SJSA1 (cell line): ENCODE results near the gene KIF1C. TPM values are rescaled to one million over a fixed set of nuclear protein-coding genes. Genes with fewer than 3 reads are reported as not detected.
A peak's percentile ranks its signal among the peaks of the same experiment; 100 is the strongest.
"Not testable (repeated sequence)": the region's sequence is repeated elsewhere in the genome, so short reads cannot be mapped to it uniquely, and the experiment has no call there.

ENCODE experiments used
- DNase-seq, 2 experiments: peaks; one replicate each; pipeline ENCODE4 v3.0.0-alpha.2; 2015 to 2020; ENCODE audit warnings: low spot score in 2 of 2, low read depth in 1 of 2
- H3K27ac ChIP-seq: fragments of 250-450 bp; sonication (Bioruptor Pico); 2 replicates; pipeline ENCODE4 v1.5.1; 2020; ENCODE audit warnings: mild to moderate bottlenecking, moderate library complexity
- H3K27me3 ChIP-seq: fragments of 250-450 bp; sonication (Bioruptor Pico); replicated peaks from 2 replicates; pipeline ENCODE4 v1.5.1; 2020; ENCODE audit warnings: mild to moderate bottlenecking, moderate library complexity
- H3K36me3 ChIP-seq: fragments of 250-450 bp; sonication (Bioruptor Pico); 2 replicates; pipeline ENCODE4 v1.5.1; 2020; ENCODE audit warnings: mild to moderate bottlenecking
- H3K4me1 ChIP-seq: fragments of 250-450 bp; sonication (Bioruptor Pico); replicated peaks from 2 replicates; pipeline ENCODE4 v1.6.1; 2021; ENCODE audit warnings: mild to moderate bottlenecking
- H3K4me3 ChIP-seq: fragments of 250-450 bp; sonication (Bioruptor Pico); 2 replicates; pipeline ENCODE4 v1.5.1; 2020; ENCODE audit warnings: mild to moderate bottlenecking
- H3K9me3 ChIP-seq: fragments of 250-450 bp; sonication (Bioruptor Pico); replicated peaks from 2 replicates; pipeline ENCODE4 v1.5.1; 2020; ENCODE audit warnings: mild to moderate bottlenecking
- total RNA-seq: library from RNA; depleted of rRNA; stranded (reverse); fragments of >200 nt; shearing (Covaris generic); gene quantifications from 2 replicates; pipeline ENCODE4 v1.2.3, GENCODE V29; 2014

KIF1C gene
- total RNA-seq, 1 experiment from 2014 or later: 72.3 TPM

DNA sequence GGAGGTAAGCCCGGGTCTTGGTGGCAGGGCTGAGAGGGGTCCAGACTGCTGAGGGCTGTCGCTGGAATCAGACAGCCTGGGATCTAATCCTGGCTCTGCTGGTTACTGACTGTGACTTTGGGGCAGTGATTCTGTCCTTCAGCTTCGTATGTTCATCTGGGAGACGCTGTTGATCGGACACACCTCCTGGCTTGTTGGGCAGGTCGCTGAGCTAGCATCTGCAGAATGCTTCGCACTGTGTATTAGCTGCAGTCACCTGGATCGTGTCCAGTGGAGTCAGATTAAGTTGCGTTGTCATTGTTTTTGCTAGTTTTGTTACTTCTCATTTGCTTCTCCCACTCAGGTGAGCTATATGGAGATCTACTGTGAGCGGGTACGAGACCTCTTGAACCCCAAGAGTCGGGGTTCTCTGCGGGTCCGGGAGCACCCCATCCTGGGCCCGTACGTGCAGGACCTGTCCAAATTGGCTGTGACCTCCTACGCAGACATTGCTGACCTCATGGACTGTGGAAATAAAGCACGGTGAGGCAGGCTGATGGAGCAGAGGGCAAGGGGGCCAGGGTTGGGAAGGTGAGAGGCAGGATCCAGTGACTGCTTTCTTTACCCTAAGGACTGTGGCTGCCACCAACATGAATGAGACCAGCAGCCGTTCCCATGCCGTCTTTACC, 4.5 kb downstream of the KIF1C start:
- no peak overlapping the region for H3K4me3 ChIP-seq
- peaks cover 92% of the 10 kb centered on the region for H3K36me3 ChIP-seq
- H3K4me1 ChIP-seq: peaks cover 10% of the 10 kb centered on the region
- no peak overlapping the region for H3K27ac ChIP-seq
- H3K9me3 ChIP-seq: no peaks in the 10 kb centered on the region
- H3K27me3 ChIP-seq: no peaks in the 10 kb centered on the region
- no peak for DNase-seq

DNA sequence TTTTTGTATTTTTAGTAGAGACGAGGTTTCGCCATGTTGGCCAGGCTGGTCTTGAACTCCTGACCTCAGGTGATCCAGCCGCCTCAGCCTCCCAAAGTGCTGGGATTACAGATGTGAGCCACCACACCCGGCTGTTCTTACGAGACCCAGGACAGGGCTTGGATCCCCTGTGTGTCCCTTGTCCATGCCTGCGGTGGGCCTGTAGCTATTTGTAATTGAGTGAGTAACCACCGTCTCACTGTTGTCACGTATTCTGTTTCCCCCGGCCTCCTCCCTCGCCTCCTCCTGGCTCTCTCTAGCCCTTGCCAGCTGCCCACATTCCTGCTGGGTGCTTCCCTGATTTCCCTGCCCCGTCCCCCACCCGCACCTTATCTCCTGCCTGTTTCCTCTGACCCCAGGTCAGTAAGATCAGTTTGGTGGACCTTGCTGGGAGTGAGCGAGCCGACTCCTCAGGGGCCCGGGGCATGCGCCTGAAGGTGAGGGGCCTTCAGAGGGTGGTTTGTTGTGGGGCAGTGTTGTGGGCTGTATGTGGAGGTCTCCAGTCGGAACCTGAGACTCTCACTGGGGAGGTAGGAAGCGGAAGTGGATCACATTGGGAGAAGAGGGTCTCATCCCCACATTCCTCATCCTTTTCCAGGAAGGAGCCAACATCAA, 5.6 kb downstream of the KIF1C start:
- no peak for DNase-seq
- Histone ChIP-seq H3K36me3 (peaks cover 98% of the 10 kb centered on the region), H3K27ac (no peak overlapping the region), H3K9me3 (no peaks in the 10 kb centered on the region), H3K4me3 (no peak overlapping the region), H3K4me1 (peaks cover 9% of the 10 kb centered on the region), H3K27me3 (no peaks in the 10 kb centered on the region)

DNA sequence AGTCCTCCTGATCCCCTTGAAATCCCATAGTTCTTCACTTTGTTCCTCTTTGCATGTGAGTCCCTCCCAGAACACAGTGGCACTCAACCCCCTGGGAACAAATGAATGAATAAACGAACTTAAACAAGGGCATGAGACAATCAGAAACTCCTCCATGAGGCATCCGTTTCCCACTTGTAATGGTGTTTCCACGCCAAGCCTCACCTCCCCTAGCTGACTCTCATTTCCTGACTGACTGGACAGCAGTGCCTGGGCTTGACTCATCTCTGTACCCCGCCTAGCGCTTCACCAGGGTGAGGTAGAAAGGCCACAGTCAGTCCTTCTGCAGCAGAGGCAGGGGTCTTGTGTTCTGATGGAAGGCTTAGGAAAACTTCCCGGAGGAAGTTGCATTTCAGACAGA, 14.2 kb downstream of the KIF1C start:
- Histone ChIP-seq H3K4me1 (no peaks in the 10 kb centered on the region), H3K4me3 (no peak overlapping the region), H3K9me3 (no peaks in the 10 kb centered on the region), H3K36me3 (peaks cover 85% of the 10 kb centered on the region), H3K27me3 (no peaks in the 10 kb centered on the region), H3K27ac (no peak overlapping the region)
- DNase-seq: no peak

DNA sequence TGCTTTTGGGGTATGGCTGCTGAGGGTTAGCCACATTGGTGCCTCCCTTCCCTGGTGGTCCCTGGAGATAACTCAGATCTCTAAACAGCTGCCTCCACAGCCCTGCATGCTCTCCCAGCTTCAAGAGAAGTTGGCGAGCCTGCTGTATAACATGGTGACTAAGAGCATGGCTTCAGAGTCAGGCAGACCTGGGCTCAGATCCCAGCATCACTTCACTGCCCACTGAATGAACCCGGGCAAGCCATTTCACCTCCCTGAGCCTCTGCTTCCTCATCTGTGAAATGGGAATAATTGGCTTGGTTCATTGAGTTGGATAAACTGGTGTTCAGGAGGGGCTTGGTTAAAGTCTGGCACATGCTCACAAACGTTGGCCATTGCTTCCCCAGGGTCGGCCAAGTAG, 16.6 kb downstream of the KIF1C start:
- Histone ChIP-seq H3K9me3 (no peaks in the 10 kb centered on the region), H3K27ac (no peak overlapping the region), H3K36me3 (peaks cover 88% of the 10 kb centered on the region), H3K4me3 (no peak overlapping the region), H3K27me3 (no peaks in the 10 kb centered on the region), H3K4me1 (no peaks in the 10 kb centered on the region)
- no peak for DNase-seq

DNA sequence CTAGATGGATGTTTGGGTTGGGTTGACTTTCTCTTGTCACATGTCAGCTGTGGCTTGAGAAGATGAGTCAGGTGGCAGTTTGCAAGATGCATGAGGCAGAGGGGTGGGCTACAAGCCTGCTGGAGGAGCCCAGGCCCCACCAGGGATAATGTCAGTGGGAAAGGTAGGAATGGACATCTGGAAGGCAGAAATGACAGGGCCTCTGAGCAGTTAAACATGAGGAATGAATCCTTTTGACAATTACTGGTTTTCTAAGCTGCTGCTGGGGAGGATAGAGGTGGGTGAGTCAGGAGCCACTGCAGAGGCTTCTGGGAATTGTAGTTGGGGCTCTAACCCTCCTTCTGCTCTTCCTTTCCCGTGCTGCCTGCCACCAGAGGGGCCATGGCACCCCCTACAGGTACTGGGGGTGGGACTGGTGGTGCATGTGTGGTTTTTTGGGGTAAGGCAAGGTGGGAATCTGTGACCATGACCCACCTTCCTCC, 21.8 kb downstream of the KIF1C start:
- peaks cover 87% of the 10 kb centered on the region for H3K36me3 ChIP-seq
- H3K27ac ChIP-seq: no peak overlapping the region
- no peak overlapping the region for H3K4me3 ChIP-seq
- no peaks in the 10 kb centered on the region for H3K4me1 ChIP-seq
- peak in 1 of 2 experiments; percentile 12 for DNase-seq
- H3K9me3 ChIP-seq: no peaks in the 10 kb centered on the region
- H3K27me3 ChIP-seq: no peaks in the 10 kb centered on the region

DNA sequence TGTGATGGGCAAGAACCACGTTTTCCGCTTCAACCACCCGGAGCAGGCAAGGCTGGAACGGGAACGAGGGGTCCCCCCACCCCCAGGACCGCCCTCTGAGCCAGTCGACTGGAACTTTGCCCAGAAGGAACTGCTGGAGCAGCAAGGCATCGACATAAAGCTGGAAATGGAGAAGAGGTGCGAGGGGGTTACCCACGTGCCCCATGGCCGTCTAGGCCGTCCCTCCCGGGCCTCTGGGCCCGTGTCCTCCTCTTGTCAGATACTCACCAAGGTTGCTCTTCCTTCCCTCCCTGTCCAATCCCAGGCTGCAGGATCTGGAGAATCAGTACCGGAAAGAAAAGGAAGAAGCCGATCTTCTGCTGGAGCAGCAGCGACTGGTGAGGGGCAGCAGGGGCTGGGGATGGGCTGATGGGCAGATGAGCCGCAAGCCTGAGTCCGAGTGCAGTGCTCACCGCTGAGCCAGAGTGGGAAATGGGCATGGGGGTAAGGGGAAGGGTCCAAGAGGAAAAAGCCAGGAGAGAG, 22.8 kb downstream of the KIF1C start:
- no peaks in the 10 kb centered on the region for H3K27me3 ChIP-seq
- H3K4me3 ChIP-seq: no peak overlapping the region
- H3K27ac ChIP-seq: no peak overlapping the region
- H3K4me1 ChIP-seq: no peaks in the 10 kb centered on the region
- DNase-seq: no peak
- H3K36me3 ChIP-seq: peaks cover 82% of the 10 kb centered on the region
- no peaks in the 10 kb centered on the region for H3K9me3 ChIP-seq

DNA sequence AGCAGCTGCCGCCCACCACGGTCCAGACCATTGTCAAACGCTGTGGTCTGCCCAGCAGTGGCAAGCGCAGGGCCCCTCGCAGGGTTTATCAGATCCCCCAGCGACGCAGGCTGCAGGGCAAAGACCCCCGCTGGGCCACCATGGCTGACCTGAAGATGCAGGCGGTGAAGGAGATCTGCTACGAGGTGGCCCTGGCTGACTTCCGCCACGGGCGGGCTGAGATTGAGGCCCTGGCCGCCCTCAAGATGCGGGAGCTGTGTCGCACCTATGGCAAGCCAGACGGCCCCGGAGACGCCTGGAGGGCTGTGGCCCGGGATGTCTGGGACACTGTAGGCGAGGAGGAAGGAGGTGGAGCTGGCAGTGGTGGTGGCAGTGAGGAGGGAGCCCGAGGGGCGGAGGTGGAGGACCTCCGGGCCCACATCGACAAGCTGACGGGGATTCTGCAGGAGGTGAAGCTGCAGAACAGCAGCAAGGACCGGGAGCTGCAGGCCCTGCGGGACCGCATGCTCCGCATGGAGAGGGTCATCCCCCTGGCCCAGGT, 24.5 kb downstream of the KIF1C start:
- no peaks in the 10 kb centered on the region for H3K27me3 ChIP-seq
- H3K36me3 ChIP-seq: peaks cover 66% of the 10 kb centered on the region
- no peaks in the 10 kb centered on the region for H3K4me1 ChIP-seq
- no peak overlapping the region for H3K27ac ChIP-seq
- DNase-seq: no peak
- no peaks in the 10 kb centered on the region for H3K9me3 ChIP-seq
- no peak overlapping the region for H3K4me3 ChIP-seq

DNA sequence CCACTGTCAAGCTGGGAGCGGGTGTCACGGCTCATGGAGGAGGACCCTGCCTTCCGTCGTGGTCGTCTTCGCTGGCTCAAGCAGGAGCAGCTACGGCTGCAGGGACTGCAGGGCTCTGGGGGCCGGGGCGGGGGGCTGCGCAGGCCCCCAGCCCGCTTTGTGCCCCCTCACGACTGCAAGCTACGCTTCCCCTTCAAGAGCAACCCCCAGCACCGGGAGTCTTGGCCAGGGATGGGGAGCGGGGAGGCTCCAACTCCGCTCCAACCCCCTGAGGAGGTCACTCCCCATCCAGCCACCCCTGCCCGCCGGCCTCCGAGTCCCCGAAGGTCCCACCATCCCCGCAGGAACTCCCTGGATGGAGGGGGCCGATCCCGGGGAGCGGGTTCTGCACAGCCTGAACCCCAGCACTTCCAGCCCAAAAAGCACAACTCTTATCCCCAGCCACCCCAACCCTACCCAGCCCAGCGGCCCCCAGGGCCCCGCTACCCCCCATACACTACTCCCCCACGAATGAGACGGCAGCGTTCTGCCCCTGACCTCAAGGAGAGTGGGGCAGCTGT, 25.9 kb downstream of the KIF1C start:
- no peak for DNase-seq
- H3K27me3 ChIP-seq: no peaks in the 10 kb centered on the region
- peaks cover 52% of the 10 kb centered on the region for H3K36me3 ChIP-seq
- H3K4me3 ChIP-seq: no peak overlapping the region
- no peak overlapping the region for H3K27ac ChIP-seq
- no peaks in the 10 kb centered on the region for H3K4me1 ChIP-seq
- H3K9me3 ChIP-seq: no peaks in the 10 kb centered on the region

DNA sequence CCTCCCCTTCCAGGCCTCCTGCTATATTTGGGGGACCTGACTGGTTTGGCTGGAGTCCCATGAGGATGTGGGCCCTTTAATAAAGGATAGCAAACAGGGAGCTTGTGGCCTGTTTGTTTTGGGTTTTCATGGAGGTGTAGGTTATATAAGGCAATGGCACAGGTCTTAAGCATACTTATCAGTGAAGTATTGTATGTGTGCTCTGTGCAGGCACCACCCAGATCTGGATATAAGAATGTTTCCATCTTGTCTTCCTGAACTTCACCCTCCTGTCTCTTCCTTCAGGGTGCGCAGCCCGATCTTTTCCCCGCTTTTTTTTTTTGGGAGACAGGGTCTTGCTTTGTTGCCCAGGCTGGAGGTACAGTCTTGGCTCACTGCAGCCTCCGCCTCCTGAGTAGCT, 26.9 kb downstream of the KIF1C start:
- Histone ChIP-seq H3K4me1 (no peaks in the 10 kb centered on the region), H3K4me3 (no peak overlapping the region), H3K9me3 (no peaks in the 10 kb centered on the region), H3K27ac (no peak overlapping the region), H3K27me3 (no peaks in the 10 kb centered on the region), H3K36me3 (peaks cover 43% of the 10 kb centered on the region)
- no peak for DNase-seq

DNA sequence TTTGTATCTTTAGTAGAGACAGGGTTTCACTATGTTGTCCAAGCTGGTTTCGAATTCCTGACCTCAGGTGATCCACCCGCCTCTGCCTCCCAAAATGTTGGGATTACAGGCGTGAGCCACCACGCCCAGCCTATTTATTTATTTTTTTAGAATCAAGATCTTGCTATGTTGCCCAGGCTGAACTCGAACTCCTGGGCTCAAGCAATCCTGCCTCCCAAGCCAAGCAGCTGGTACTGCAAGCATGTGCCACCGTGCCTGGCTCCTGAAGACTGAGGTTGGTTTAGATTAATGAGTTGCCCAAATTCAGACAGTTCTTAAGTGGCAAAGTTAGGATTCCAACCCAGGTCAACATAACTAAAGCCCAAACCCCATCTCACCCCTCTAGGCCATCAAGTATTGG, 29.5 kb downstream of the KIF1C start:
- no peaks in the 10 kb centered on the region for H3K9me3 ChIP-seq

DNA sequence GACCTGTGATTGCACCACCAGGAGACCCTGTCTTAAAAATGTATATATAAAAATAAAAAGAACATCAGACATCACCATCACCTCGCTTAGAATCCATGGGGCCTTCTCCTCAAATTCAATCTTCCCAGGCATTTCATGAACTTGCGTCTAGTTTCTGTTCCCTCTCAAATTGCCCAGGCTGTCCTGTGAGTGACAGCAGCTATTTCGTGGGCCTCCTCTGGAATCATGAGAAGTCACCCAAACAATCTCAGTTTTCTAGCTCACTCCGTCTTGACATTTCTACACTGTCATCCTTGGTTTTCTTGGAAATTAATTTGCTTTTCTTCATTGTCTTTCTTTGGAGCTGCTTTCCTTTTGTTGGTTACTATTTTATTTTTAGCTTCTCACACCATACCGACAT, 30.2 kb downstream of the KIF1C start:
- Histone ChIP-seq H3K4me3 (no peak overlapping the region), H3K27ac (no peak overlapping the region), H3K36me3 (peaks cover 12% of the 10 kb centered on the region), H3K4me1 (peaks cover 4% of the 10 kb centered on the region; the same call in 1 of the 2 replicates), H3K9me3 (no peaks in the 10 kb centered on the region), H3K27me3 (no peaks in the 10 kb centered on the region)
- no peak for DNase-seq

More for the DNA sequence above, 29.5 kb downstream of the KIF1C start:
- no peak for DNase-seq
- Histone ChIP-seq H3K4me3 (no peak overlapping the region), H3K36me3 (peaks cover 18% of the 10 kb centered on the region), H3K27ac (no peak overlapping the region), H3K4me1 (peaks cover 4% of the 10 kb centered on the region; the same call in 1 of the 2 replicates), H3K27me3 (no peaks in the 10 kb centered on the region)

DNA sequence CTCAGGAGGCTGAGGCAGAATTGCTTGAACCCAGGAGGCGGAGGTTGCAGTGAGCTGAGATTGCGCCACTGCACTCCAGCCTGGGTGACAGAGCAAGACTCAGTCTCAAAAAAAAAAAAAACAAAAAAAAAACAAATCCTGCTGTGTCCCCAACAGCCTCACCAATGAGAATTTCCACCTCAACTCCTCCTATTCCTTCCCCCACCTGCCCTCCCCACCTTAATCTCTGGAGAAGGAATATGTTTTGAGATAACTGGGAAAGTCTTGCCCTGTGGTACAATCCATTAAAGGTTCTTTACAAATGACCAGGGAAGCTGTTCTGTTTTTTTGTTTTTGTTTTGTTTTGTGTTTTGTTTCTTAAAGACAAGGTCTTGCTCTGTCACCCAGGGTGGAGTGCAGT, 32.4 kb downstream of the KIF1C start:
- not testable (repeated sequence) for H3K27ac ChIP-seq, H3K27me3 ChIP-seq, H3K9me3 ChIP-seq, H3K36me3 ChIP-seq, DNase-seq, H3K4me3 ChIP-seq, H3K4me1 ChIP-seq

DNA sequence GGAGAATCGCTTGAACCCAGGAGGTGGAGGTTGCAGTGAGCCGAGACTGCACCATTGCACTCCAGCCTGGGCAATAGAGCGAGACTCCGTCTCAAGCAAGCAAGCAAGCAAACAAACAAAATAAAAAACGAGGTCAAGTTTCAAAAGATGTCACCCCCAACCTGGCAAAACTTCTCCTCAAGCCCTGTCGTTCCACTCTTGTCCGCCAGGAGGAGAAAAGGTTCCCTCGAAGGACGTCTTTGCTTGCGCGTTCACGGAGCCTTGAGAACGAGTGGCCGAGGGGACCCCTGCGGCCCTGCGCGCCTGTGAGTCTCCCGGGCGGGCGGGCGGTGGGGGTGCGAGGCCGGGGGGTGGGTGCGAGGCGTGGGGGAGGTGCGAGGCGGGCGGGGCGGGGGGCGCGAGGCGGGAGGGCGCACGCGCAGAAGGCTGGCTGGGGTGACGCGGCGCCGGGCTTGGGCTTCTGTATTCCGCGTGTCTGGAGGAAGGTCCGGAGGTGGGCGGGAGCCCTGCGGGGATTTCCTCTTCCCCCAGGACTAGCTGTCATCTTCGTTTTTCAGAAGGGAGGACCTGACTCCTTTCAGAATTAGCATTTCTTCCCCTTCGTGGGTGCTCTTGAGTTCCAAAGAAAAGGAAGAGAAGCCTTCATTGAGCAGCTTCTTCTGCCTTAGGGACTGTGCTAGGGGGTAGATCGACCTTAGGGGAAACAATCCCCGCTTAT, 33.8 kb downstream of the KIF1C start:
- H3K9me3 ChIP-seq: no peaks in the 10 kb centered on the region

More for the DNA sequence above, 33.8 kb downstream of the KIF1C start:
- peaks cover 4% of the 10 kb centered on the region; the same call in 1 of the 2 replicates for H3K27me3 ChIP-seq
- H3K4me1 ChIP-seq: peaks cover 8% of the 10 kb centered on the region; the same call in 1 of the 2 replicates
- DNase-seq: peak; percentile 50 to 81
- H3K27ac ChIP-seq: no peak overlapping the region
- no peaks in the 10 kb centered on the region for H3K36me3 ChIP-seq
- H3K4me3 ChIP-seq: peak overlapping the region; percentile 21
